B cell (primary cell): ENCODE results near the gene SNIP1. TPM values are rescaled to one million over a fixed set of nuclear protein-coding genes. Genes with fewer than 3 reads are reported as not detected.

Experiments
- ATAC-seq: fragments of 200-7000 bp; cut with Tn5 transposase; one replicate; pipeline ENCODE4 v1.10.0; 2021; ENCODE audit warnings: low read depth, mild to moderate bottlenecking, moderate number of reproducible peaks, moderate library complexity
- CTCF ChIA-PET: fragments of 350-600 bp; sonication (Branson Sonifier 250); formaldehyde crosslinking; loops from one replicate; lab custom pipeline; 2021; ENCODE audit warnings: antibody characterized with exemption, inconsistent platforms; lab: Charles Lee
- POLR2A ChIA-PET: fragments of 350-600 bp; sonication (Branson Sonifier 250); formaldehyde crosslinking; loops from one replicate; lab custom pipeline; 2021; ENCODE audit warnings: antibody characterized with exemption; lab: Charles Lee
- DNase-seq: peaks from one replicate; pipeline ENCODE4 v3.0.0; 2013
- H2AFZ ChIP-seq: 2 replicates; pipeline ENCODE4 v1.6.1; 2012; ENCODE audit warnings: mild to moderate bottlenecking, low read depth, low read length; ENCODE audit not compliant: insufficient read depth, poor library complexity, severe bottlenecking
- H3K27ac ChIP-seq, 2 donors: 1 replicate in 1 of 2; 2 replicates in 1 of 2; pipeline ENCODE4 v1.5.1; 2012 to 2013; ENCODE audit warnings: low read length in 2 of 2, mild to moderate bottlenecking in 2 of 2, moderate library complexity in 1 of 2
- H3K27me3 ChIP-seq, 4 experiments: fragments of 200-600 bp in 1 of 4; sonication (generic) in 1 of 4; replicated peaks in 1 of 4; 1 replicate in 2 of 4; 2 replicates in 2 of 4; pipeline versions ENCODE4 v1.6.1 to v1.7.0; 2013 to 2016; ENCODE audit warnings: low read length in 3 of 4, mild to moderate bottlenecking in 2 of 4, mixed read lengths in 1 of 4, moderate library complexity in 1 of 4; ENCODE audit not compliant: insufficient read depth in 4 of 4, control insufficient read depth in 3 of 4; ENCODE audit errors: control extremely low read depth in 1 of 4
- H3K36me3 ChIP-seq, 2 experiments: replicated peaks in 1 of 2; 1 replicate in 1 of 2; 2 replicates in 1 of 2; pipeline versions ENCODE4 v1.6.1 to v1.7.1; 2013; ENCODE audit warnings: low read length in 1 of 2; ENCODE audit not compliant: insufficient read depth in 2 of 2, control insufficient read depth in 1 of 2; ENCODE audit errors: control extremely low read depth in 1 of 2, extremely low read depth in 1 of 2
- H3K4me1 ChIP-seq, 2 donors: fragments of 200-600 bp in 1 of 2; sonication (generic) in 1 of 2; 1 replicate in 1 of 2; 2 replicates in 1 of 2; pipeline versions ENCODE4 v1.5.1 to v1.6.1; 2013 to 2017; ENCODE audit warnings: low read length in 2 of 2; ENCODE audit not compliant: control insufficient read depth in 2 of 2, insufficient read depth in 2 of 2
- H3K4me2 ChIP-seq: replicated peaks from 2 replicates; pipeline ENCODE3; 2012; ENCODE audit warnings: mild to moderate bottlenecking, low read depth, low read length; ENCODE audit not compliant: poor library complexity, severe bottlenecking
- H3K4me3 ChIP-seq, 5 experiments: fragments of 200-600 bp in 1 of 5; sonication (generic) in 1 of 5; 1 replicate in 3 of 5; 2 replicates in 2 of 5; pipeline versions ENCODE4 v1.5.1 to v1.7.0; 2011 to 2016; ENCODE audit warnings: low read length in 4 of 5, mild to moderate bottlenecking in 4 of 5, low read depth in 2 of 5, control low read depth in 1 of 5, moderate library complexity in 1 of 5; ENCODE audit not compliant: insufficient read depth in 1 of 5; ENCODE audit errors: control extremely low read depth in 1 of 5, extremely low read depth in 1 of 5
- H3K79me2 ChIP-seq: fragments of 200-600 bp; sonication (generic); one replicate; pipeline ENCODE4 v1.6.0; 2016; ENCODE audit warnings: low read length; ENCODE audit not compliant: control insufficient read depth, insufficient read depth
- H3K9ac ChIP-seq: fragments of 200-600 bp; sonication (generic); 2 replicates; pipeline ENCODE4 v1.6.1; 2017; ENCODE audit warnings: mild to moderate bottlenecking, low read length, moderate library complexity
- H3K9me3 ChIP-seq, 3 donors: one replicate each; pipeline versions ENCODE4 v1.6.1 to v1.7.1; 2013; ENCODE audit warnings: low read length in 2 of 3; ENCODE audit not compliant: control insufficient read depth in 2 of 3, insufficient read depth in 1 of 3; ENCODE audit errors: control extremely low read depth in 1 of 3
- H4K20me1 ChIP-seq: 2 replicates; pipeline ENCODE4 v1.6.0; 2012; ENCODE audit warnings: mild to moderate bottlenecking, low read length; ENCODE audit not compliant: insufficient read depth, control insufficient read depth, poor library complexity, severe bottlenecking
- H3K27ac Mint-ChIP-seq: one replicate; pipeline ENCODE4 v1.8.0; 2021; ENCODE audit warnings: mixed read lengths
- H3K27me3 Mint-ChIP-seq: one replicate; pipeline ENCODE4 v1.8.0; 2021; ENCODE audit warnings: mixed read lengths
- H3K4me1 Mint-ChIP-seq: one replicate; pipeline ENCODE4 v1.8.0; 2021; ENCODE audit warnings: mixed read lengths
- H3K4me3 Mint-ChIP-seq: one replicate; pipeline ENCODE4 v1.8.0; 2021; ENCODE audit warnings: mixed read lengths
- H3K9me3 Mint-ChIP-seq: one replicate; pipeline ENCODE4 v1.8.0; 2022; ENCODE audit warnings: mixed read lengths; ENCODE audit not compliant: insufficient read depth
- EZH2 ChIP-seq: IDR thresholded peaks from 2 replicates; pipeline ENCODE4 v1.6.1; 2012; ENCODE audit warnings: borderline replicate concordance, low read depth, mild to moderate bottlenecking, moderate library complexity, low read length; ENCODE audit not compliant: insufficient read depth, poor library complexity, severe bottlenecking
- WGBS: methylation state at CpG from one replicate; pipeline ENCODE4 v1.1.5; 2013; ENCODE audit warnings: missing lambda C conversion rate; ENCODE audit not compliant: insufficient coverage; 5-methylcytosine and 5-hydroxymethylcytosine counted together
- intact Hi-C: fragments of 100-400 bp; cut with micrococcal nuclease; formaldehyde crosslinking; loops from one replicate; pipeline ENCODE4 v1.10.0; 2022
- polyA plus RNA-seq: library from polyadenylated mRNA; depleted of rRNA; stranded (reverse); fragments of >200 nt; gene quantifications from 2 replicates; pipeline ENCODE4 v1.2.3, GENCODE V29; 2012
- total RNA-seq, 2 donors: library from RNA; stranded (reverse); fragments of 120-200 nt in 1 of 2; gene quantifications; 1 replicate in 1 of 2; 2 replicates in 1 of 2; pipeline versions ENCODE4 v1.2.3 to v1.2.4, GENCODE V29; 2013 to 2022
- TF ChIP-seq, protein P1 (sequence below): fragments of 200-600 bp; IDR thresholded peaks from one replicate; pipeline ENCODE4 v1.8.0; 2022; ENCODE audit warnings: antibody characterized with exemption, mild to moderate bottlenecking

SNIP1 gene
- total and polyA plus RNA-seq, 2 donors (not counting 1 experiment from before 2014, with no cell fraction given) = 6.0 to 45.0 TPM

DNA sequence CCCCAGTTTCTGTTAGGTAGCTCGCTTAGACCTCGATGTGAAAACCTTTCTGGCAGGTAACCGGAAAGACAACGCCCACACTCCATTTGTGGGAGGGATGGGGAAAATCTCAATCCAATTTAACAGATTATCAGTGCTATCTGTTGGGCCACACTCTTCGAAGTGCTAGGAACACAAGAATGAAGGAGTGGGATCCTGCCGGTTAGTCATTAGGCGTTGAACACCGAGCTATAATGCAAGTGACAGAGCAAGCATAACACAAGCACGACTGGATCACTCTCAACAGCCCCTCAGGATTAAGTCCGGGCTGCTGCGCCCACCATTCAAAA, 531 bp downstream of the SNIP1 start:
- Histone ChIP-seq H3K27ac (peak overlapping the region; percentile 82 to 96), H3K27me3 (peaks cover 0 to 3% (median 0%) of the 10 kb centered on the region in 4 experiments), H3K4me2 (peak overlapping the region; percentile 88), H3K4me1 (peaks cover 13 to 19% of the 10 kb centered on the region in 2 donors), H4K20me1 (peaks cover 10% of the 10 kb centered on the region), H3K36me3 (peaks cover 3 to 22% of the 10 kb centered on the region in 2 experiments), H3K9me3 (peaks cover 0 to 7% (median 0%) of the 10 kb centered on the region in 3 donors), H3K4me3 (peak overlapping the region; percentile 75 to 99 (median 93)), H2AFZ (peak overlapping the region; percentile 92), H3K9ac (peak overlapping the region; percentile 99), H3K79me2 (peaks cover 41% of the 10 kb centered on the region)
- CTCF ChIA-PET = interaction anchor here (1.0 to 1.4 kb wide), 2 partner anchors 38 to 49 kb away, joined by 3 to 13 read pairs; partner anchors contain the start of gene MEAF6
- Mint-ChIP-seq H3K27ac (peak overlapping the region; percentile 97), H3K4me3 (peak overlapping the region; percentile 98), H3K27me3 (peaks cover 5% of the 10 kb centered on the region), H3K4me1 (peaks cover 34% of the 10 kb centered on the region), H3K9me3 (no peaks in the 10 kb centered on the region)
- TF ChIP-seq EZH2 = no peak
- POLR2A ChIA-PET = interaction anchor here (1.2 to 1.9 kb wide), 2 partner anchors 39 to 137 kb away, joined by 5 to 8 read pairs; partner anchors contain the start of gene MEAF6
- no peak for ATAC-seq
- intact Hi-C loops = no loop called here
- 8% methylated on average over 7 of the region's 11 CpGs for WGBS
- no peak for DNase-seq

DNA sequence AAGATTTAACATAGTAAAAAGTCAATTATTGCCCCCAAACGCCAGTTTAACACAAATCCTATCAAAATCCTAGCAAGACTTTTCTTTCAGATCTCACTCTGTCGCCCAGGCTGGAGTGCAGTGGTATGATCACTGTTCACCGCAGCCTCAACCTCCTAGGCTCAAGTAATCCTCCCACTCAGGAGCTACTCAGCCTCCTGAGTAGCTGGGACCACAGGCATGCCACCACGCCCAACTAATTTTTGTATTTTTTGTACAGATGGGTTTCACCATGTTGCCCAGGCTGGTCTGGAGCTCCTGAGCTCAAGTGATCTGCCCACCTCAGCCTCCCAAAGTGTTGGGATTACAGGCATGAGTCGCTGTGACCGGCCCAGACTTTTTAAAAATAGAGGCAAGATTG, 4.8 kb downstream of the SNIP1 start:
- WGBS = 96% methylated on average over 4 of the region's 6 CpGs
- Histone ChIP-seq H3K27me3 (no peaks in the 10 kb centered on the region), H3K4me3 (no peak overlapping the region), H3K4me2 (no peak overlapping the region), H4K20me1 (peaks cover 10% of the 10 kb centered on the region), H3K4me1 (peaks cover 13 to 17% of the 10 kb centered on the region in 2 donors), H3K36me3 (peaks cover 14 to 50% of the 10 kb centered on the region in 2 experiments), H3K9me3 (peaks cover 0 to 1% (median 0%) of the 10 kb centered on the region in 3 donors), H3K9ac (no peak overlapping the region), H2AFZ (no peak overlapping the region), H3K27ac (peak overlapping the region in 1 of 2 donors; percentile 58), H3K79me2 (peaks cover 56% of the 10 kb centered on the region)
- intact Hi-C loops = no loop called here
- no peak for ATAC-seq
- ChIA-PET CTCF (interaction anchor here (0.5 to 0.9 kb wide), 2 partner anchors 11 to 36 kb away, joined by 3 to 4 read pairs; no protein-coding TSS in a partner anchor), POLR2A (no interaction called here)
- TF ChIP-seq EZH2 = no peak
- TF ChIP-seq, protein P1, sequence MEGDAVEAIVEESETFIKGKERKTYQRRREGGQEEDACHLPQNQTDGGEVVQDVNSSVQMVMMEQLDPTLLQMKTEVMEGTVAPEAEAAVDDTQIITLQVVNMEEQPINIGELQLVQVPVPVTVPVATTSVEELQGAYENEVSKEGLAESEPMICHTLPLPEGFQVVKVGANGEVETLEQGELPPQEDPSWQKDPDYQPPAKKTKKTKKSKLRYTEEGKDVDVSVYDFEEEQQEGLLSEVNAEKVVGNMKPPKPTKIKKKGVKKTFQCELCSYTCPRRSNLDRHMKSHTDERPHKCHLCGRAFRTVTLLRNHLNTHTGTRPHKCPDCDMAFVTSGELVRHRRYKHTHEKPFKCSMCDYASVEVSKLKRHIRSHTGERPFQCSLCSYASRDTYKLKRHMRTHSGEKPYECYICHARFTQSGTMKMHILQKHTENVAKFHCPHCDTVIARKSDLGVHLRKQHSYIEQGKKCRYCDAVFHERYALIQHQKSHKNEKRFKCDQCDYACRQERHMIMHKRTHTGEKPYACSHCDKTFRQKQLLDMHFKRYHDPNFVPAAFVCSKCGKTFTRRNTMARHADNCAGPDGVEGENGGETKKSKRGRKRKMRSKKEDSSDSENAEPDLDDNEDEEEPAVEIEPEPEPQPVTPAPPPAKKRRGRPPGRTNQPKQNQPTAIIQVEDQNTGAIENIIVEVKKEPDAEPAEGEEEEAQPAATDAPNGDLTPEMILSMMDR = no peak
- peaks cover 34% of the 10 kb centered on the region for H3K4me1 Mint-ChIP-seq
- no peak overlapping the region for H3K4me3 Mint-ChIP-seq
- no peaks in the 10 kb centered on the region for H3K27me3 Mint-ChIP-seq
- no peaks in the 10 kb centered on the region for H3K9me3 Mint-ChIP-seq
- no peak for DNase-seq
- H3K27ac Mint-ChIP-seq = no peak overlapping the region
